Neutrophil (primary cell): ENCODE data around the gene SDHAF1.

ENCODE experiments used
- H3K27ac ChIP-seq: fragments of 200-600 bp; sonication (generic); 2 replicates; pipeline ENCODE4 v1.5.1; 2016; ENCODE audit warnings: mild to moderate bottlenecking, moderate library complexity
- H3K27me3 ChIP-seq: fragments of 200-600 bp; sonication (generic); 2 replicates; pipeline ENCODE4 v1.6.0; 2016; ENCODE audit warnings: mild to moderate bottlenecking
- H3K36me3 ChIP-seq: fragments of 200-600 bp; sonication (generic); 2 replicates; pipeline ENCODE4 v1.5.1; 2017
- H3K4me1 ChIP-seq, 2 experiments: fragments of 200-600 bp in 1 of 2; sonication (generic) in 1 of 2; 1 replicate in 1 of 2; 2 replicates in 1 of 2; pipeline versions ENCODE4 v1.5.1 to v1.6.1; 2013 to 2016; ENCODE audit warnings: low read depth in 1 of 2, low read length in 1 of 2, mild to moderate bottlenecking in 1 of 2, moderate library complexity in 1 of 2; ENCODE audit not compliant: control insufficient read depth in 1 of 2, insufficient read depth in 1 of 2
- H3K4me3 ChIP-seq, 2 experiments: fragments of 200-600 bp in 1 of 2; sonication (generic) in 1 of 2; 1 replicate in 1 of 2; 2 replicates in 1 of 2; pipeline ENCODE4 v1.5.1; 2013 to 2016; ENCODE audit warnings: low read depth in 1 of 2, low read length in 1 of 2, mild to moderate bottlenecking in 1 of 2, moderate library complexity in 1 of 2
- H3K9me3 ChIP-seq: fragments of 200-600 bp; sonication (generic); 2 replicates; pipeline ENCODE4 v1.5.1; 2016
- TF ChIP-seq, protein P1 (sequence below): fragments of 200-600 bp; sonication (generic); IDR thresholded peaks from 2 replicates; pipeline ENCODE4 v1.5.1; 2016; ENCODE audit warnings: antibody characterized with exemption

SDHAF1 gene

DNA sequence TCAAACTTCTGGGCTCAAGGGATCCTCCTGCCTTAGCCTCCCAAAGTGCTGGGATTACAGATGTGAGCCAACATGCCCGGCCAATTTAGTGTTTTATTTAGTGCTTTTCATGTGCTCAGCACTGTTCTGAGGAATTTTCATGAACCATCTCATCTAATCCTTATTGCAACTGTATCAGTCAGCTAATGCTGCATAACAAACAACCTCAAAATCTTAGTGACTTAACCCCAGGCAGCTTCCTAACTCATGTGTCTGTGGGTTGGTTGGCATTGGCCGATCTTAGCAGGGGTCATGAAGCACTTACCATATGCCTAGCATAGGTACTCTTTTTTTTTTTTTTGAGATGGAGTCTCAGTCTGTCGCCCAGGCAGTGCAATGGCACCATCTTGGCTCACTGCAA lies 6.2 kb upstream of the SDHAF1 start:
- Histone ChIP-seq H3K4me3 (no peak overlapping the region), H3K4me1 (peaks cover 2 to 8% of the 10 kb centered on the region in 2 experiments), H3K9me3 (no peaks in the 10 kb centered on the region), H3K27ac (no peak overlapping the region), H3K27me3 (peaks cover 67% of the 10 kb centered on the region), H3K36me3 (no peaks in the 10 kb centered on the region)
- TF ChIP-seq, protein P1, sequence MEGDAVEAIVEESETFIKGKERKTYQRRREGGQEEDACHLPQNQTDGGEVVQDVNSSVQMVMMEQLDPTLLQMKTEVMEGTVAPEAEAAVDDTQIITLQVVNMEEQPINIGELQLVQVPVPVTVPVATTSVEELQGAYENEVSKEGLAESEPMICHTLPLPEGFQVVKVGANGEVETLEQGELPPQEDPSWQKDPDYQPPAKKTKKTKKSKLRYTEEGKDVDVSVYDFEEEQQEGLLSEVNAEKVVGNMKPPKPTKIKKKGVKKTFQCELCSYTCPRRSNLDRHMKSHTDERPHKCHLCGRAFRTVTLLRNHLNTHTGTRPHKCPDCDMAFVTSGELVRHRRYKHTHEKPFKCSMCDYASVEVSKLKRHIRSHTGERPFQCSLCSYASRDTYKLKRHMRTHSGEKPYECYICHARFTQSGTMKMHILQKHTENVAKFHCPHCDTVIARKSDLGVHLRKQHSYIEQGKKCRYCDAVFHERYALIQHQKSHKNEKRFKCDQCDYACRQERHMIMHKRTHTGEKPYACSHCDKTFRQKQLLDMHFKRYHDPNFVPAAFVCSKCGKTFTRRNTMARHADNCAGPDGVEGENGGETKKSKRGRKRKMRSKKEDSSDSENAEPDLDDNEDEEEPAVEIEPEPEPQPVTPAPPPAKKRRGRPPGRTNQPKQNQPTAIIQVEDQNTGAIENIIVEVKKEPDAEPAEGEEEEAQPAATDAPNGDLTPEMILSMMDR, result no peak

DNA sequence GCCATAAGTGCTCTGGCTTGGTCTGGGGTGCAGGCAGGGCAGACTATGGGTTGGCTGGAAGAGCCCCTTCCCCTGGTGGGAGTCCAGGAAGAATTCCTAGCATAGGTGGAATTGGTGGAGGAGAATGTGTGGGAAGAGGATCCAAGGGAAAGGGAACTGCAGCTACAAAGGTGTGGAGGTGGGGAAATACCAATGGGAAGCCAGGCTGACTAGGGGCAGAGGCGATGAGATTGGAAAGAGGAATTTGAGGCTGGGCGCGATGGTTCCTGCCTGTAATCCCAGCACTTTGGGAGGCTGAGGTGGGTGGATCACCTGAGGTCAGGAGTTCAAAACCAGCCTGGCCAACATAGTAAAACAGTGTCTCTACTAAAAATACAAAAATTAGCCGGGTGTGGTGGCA lies 4.8 kb upstream of the SDHAF1 start:
- TF ChIP-seq, protein P1, result no peak
- H3K9me3 ChIP-seq, result no peaks in the 10 kb centered on the region
- H3K27ac ChIP-seq, result no peak overlapping the region
- peaks cover 59% of the 10 kb centered on the region for H3K27me3 ChIP-seq
- no peaks in the 10 kb centered on the region for H3K36me3 ChIP-seq
- H3K4me3 ChIP-seq, result no peak overlapping the region
- H3K4me1 ChIP-seq, result peaks cover 11 to 16% of the 10 kb centered on the region in 2 experiments

DNA sequence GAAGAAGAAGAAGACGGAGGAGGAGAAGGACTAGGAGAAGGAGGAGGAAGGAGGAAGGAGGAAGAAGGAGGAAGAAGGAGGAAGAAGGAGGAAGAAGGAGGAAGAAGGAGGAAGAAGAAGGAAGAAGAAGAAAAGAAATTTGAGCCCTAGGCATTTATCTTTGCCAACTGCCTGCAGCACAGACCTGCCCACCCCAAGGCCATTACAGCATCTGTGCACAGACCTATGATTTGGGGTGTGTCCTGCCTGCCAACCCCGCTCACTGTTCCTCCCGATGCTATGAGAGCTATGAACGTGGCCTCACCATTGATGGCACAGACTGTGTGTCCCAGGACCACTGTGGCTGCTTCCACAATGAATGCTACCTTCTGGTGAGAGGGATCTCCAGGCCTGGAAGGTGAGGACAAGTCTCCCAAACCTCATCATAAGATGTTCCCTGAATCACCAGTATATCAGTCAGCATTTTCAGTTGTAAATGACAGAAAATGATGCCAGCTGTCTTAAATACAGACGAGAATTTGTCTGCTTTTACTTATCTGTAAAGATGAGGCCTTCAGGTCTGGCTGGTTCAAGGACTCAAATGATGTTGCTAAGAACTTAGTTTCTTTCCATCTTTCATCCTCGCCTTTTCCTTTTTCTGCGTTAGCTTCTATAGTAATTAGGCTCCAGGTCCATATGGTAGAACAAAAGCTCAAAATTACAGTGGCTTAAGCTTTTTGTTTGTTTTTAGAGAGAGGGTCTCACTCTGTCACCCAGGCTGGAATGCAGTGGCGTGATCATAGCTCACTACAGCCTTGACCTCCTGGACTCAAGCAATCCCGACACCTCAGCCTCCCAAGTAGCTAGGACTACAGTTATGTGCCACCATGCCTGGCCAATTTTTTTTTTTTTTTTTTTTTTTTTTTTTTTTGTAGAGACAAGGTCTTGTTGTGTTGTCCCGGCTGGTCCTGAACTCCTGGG lies 3.9 kb upstream of the SDHAF1 start:
- no peaks in the 10 kb centered on the region for H3K36me3 ChIP-seq
- no peak overlapping the region for H3K4me3 ChIP-seq
- H3K27ac ChIP-seq, result no peak overlapping the region
- peaks cover 20 to 25% of the 10 kb centered on the region in 2 experiments for H3K4me1 ChIP-seq
- peaks cover 50% of the 10 kb centered on the region for H3K27me3 ChIP-seq
- H3K9me3 ChIP-seq, result no peaks in the 10 kb centered on the region
- TF ChIP-seq, protein P1, result no peak

DNA sequence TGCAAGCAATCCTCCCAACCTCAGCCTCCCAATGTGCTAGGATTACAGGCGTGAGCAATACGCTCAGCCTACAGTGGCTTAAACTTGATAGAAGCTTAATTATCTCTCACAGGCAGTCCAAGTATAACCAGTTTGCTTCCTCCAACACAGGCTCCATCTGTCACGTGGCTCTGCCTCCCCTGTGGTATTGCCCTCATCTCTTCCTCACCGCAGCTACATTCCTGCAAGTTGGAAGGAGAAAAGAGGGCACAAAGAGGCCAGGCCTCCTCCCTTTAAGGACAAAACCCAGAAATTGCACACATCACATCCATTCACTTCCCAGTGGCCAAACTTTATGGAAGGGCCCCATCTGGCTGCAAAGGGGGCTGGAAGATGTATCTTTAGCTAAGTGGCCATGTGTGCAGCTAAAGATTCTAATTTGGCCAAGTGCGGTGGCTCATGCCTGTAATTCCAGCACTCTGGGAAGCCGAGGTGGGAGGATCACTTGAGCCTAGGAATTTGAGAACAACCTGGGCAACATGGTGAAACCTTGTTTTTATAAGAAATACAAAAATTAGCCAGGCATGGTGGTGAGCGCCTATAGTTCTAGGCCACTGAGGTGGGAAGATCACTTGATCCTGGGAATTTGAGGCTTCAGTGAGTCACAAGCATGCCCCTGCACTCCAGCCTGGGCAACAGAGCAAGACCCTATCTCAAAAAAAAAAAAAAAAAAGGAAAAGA lies 3.1 kb upstream of the SDHAF1 start:
- no peaks in the 10 kb centered on the region for H3K36me3 ChIP-seq
- no peak overlapping the region for H3K4me3 ChIP-seq
- no peak overlapping the region for H3K27ac ChIP-seq
- TF ChIP-seq, protein P1, result no peak
- H3K9me3 ChIP-seq, result no peaks in the 10 kb centered on the region
- H3K27me3 ChIP-seq, result peaks cover 41% of the 10 kb centered on the region
- H3K4me1 ChIP-seq, result peaks cover 24 to 33% of the 10 kb centered on the region in 2 experiments

DNA sequence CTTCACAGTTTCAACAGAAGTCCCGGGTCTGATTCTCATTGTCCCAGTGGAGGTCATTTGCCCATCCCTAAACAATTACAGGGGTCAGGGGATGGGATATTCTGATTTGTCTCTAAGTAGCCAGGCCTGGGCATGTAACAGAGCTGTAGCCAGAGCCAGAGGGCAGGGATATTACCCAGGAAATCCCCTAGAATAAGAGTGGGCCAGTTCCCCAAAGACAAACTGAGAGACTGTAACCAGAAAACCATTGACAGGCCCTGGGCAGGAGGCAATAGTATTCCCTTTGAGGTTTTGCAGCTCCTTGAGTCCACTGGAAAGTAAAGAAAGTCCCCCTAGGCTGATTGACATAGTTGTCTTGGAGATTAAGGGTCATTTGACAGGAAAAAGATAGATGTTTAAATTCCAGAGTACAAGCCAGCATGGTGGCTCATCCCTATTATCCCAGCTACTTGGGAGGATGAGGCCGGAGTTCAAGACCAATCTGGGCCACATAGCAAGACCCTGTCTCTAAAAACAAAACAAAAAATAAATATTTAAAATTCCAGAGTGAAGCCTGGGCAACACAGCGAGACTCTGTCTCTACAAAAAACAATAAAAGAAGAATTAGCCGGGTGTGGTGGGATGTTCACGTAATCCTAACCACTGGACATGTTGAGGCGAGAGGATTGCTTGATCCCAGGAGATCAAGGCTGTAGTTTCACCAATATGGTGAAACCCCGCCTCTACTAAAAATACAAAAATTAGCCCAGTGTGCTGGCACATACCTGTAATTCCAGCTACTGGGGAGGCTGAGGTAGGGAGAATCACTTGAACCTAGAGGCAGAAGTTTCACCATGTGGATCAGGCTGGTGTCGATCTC lies 1.9 kb upstream of the SDHAF1 start:
- H3K9me3 ChIP-seq, result no peaks in the 10 kb centered on the region
- TF ChIP-seq, protein P1, result no peak
- H3K27me3 ChIP-seq, result peaks cover 29% of the 10 kb centered on the region
- H3K27ac ChIP-seq, result no peak overlapping the region
- H3K4me3 ChIP-seq, result no peak overlapping the region
- H3K4me1 ChIP-seq, result peaks cover 24 to 27% of the 10 kb centered on the region in 2 experiments
- peaks cover 2% of the 10 kb centered on the region for H3K36me3 ChIP-seq
